Measurements from ENCODE around the gene NTRK3. TPM values are rescaled to one million over a fixed set of nuclear protein-coding genes. Genes with fewer than 3 reads are reported as not detected.

Gene NTRK3
- total and polyA plus RNA-seq, 2 donors (not counting 3 experiments of a cell fraction or from before 2014, with no cell fraction given), result not detected

DNA sequence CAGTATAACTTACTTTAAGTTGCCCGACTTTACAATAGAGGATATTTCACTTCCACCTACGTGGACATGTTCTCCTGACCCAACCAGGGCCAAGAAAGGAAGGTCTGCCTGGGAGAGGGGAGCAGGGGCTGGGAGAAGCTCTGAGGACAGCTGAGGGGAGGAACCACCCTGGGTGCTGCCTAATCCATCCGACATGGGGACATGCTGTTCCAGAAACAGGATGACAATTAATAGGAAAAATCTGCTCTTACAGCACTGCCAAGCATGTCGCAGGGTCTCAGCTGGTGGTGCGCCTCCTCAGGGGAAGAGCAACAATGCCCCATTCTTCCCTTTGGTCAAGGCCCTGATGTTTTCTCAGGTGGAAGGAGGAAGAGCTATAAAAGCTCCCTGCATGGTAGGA, 132.3 kb downstream of the NTRK3 start:
- H3K4me1 ChIP-seq (ENCODE audit: control insufficient read depth, extremely low read depth, insufficient read depth, low read length), result peaks cover 2% of the 10 kb centered on the region
- no peak overlapping the region for H3K9ac ChIP-seq (replicated peaks; ENCODE audit: extremely low read depth, insufficient read depth, low read length)
- intact Hi-C loops (cut with micrococcal nuclease), result no loop called here
- H3K36me3 ChIP-seq (ENCODE audit: control insufficient read depth in 2 of 2, extremely low read depth in 1 of 2, insufficient read depth in 2 of 2, low read length in 2 of 2), result no peaks in the 10 kb centered on the region
- no peak overlapping the region for H3K27ac ChIP-seq (ENCODE audit: insufficient read depth, low read depth, low read length)
- DNase-seq (ENCODE audit: low read depth, low spot score) (no peak), FAIRE-seq (no peak)
- TF ChIP-seq POLR2A (IDR thresholded peaks at IDR 0.05; ENCODE audit: low read depth, low read length) (no peak), JUN (IDR thresholded peaks at IDR 0.05; ENCODE audit: borderline replicate concordance, insufficient read depth, insufficient read length, low read depth) (no peak), EZH2 (IDR thresholded peaks at IDR 0.05; ENCODE audit: borderline replicate concordance, low read depth, low read length, severe bottlenecking) (no peak), GATA2 (IDR thresholded peaks at IDR 0.05; ENCODE audit: insufficient read depth, insufficient read length, low read depth, low read length) (no peak), POLR2AphosphoS5 (IDR thresholded peaks at IDR 0.05; ENCODE audit: insufficient read depth, low read depth, low read length) (no peak), MYC (IDR thresholded peaks at IDR 0.05; ENCODE audit: low read depth, low read length) (no peak), FOS (IDR thresholded peaks at IDR 0.05; ENCODE audit: borderline replicate concordance, insufficient read depth, low read length) (no peak)
- TF ChIP-seq, protein P1, sequence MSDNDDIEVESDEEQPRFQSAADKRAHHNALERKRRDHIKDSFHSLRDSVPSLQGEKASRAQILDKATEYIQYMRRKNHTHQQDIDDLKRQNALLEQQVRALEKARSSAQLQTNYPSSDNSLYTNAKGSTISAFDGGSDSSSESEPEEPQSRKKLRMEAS (IDR thresholded peaks at IDR 0.05; ENCODE audit: insufficient read depth, insufficient read length), result no peak
- TF ChIP-seq, protein P2, sequence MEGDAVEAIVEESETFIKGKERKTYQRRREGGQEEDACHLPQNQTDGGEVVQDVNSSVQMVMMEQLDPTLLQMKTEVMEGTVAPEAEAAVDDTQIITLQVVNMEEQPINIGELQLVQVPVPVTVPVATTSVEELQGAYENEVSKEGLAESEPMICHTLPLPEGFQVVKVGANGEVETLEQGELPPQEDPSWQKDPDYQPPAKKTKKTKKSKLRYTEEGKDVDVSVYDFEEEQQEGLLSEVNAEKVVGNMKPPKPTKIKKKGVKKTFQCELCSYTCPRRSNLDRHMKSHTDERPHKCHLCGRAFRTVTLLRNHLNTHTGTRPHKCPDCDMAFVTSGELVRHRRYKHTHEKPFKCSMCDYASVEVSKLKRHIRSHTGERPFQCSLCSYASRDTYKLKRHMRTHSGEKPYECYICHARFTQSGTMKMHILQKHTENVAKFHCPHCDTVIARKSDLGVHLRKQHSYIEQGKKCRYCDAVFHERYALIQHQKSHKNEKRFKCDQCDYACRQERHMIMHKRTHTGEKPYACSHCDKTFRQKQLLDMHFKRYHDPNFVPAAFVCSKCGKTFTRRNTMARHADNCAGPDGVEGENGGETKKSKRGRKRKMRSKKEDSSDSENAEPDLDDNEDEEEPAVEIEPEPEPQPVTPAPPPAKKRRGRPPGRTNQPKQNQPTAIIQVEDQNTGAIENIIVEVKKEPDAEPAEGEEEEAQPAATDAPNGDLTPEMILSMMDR (IDR thresholded peaks at IDR 0.05; ENCODE audit: extremely low read depth in 1 of 2, insufficient read depth in 1 of 2, low read depth in 1 of 2, low read length in 2 of 2), result no peak
- H3K9me1 ChIP-seq (replicated peaks; ENCODE audit: control insufficient read depth, extremely low read depth, insufficient read depth, low read length), result no peaks in the 10 kb centered on the region
- H3K27me3 ChIP-seq (ENCODE audit: control insufficient read depth in 2 of 2, insufficient read depth in 2 of 2, low read length in 2 of 2), result no peaks in the 10 kb centered on the region
- peaks cover 5% of the 10 kb centered on the region for H3K9me3 ChIP-seq (replicated peaks; ENCODE audit: control insufficient read depth, insufficient read depth, low read length)
- CTCF ChIA-PET, result no interaction called here
- no TSS peak for BruUV-seq (replicated peaks)
- no peak overlapping the region for H3K4me2 ChIP-seq (ENCODE audit: insufficient read depth, low read length)
- dilution Hi-C loops (cut with MboI; ENCODE audit: extremely low pct_ligation_motif_present, low sequenced_read_pairs), result no loop called here
- no peaks in the 10 kb centered on the region for H3K79me2 ChIP-seq (ENCODE audit: control insufficient read depth, insufficient read depth, low read length)
- no peak overlapping the region for H2AFZ ChIP-seq (ENCODE audit: low read depth, low read length)
- no peak overlapping the region for H3K4me3 ChIP-seq (replicated peaks in 1 of 3; ENCODE audit: insufficient read depth in 1 of 3, low read depth in 1 of 3, low read length in 3 of 3)
- H4K20me1 ChIP-seq (replicated peaks; ENCODE audit: control insufficient read depth, extremely low read depth, insufficient read depth, low read length), result no peaks in the 10 kb centered on the region
- POLR2A ChIA-PET, result no interaction called here

All from endothelial cell of umbilical vein (primary cell).